ENCODE measurements around the gene ZNF780B. TPM values are rescaled to one million over a fixed set of nuclear protein-coding genes. Genes with fewer than 3 reads are reported as not detected.

ZNF780B gene
- total and polyA plus RNA-seq, 2 experiments from 2014 or later = 3.3 to 5.1 TPM

DNA sequence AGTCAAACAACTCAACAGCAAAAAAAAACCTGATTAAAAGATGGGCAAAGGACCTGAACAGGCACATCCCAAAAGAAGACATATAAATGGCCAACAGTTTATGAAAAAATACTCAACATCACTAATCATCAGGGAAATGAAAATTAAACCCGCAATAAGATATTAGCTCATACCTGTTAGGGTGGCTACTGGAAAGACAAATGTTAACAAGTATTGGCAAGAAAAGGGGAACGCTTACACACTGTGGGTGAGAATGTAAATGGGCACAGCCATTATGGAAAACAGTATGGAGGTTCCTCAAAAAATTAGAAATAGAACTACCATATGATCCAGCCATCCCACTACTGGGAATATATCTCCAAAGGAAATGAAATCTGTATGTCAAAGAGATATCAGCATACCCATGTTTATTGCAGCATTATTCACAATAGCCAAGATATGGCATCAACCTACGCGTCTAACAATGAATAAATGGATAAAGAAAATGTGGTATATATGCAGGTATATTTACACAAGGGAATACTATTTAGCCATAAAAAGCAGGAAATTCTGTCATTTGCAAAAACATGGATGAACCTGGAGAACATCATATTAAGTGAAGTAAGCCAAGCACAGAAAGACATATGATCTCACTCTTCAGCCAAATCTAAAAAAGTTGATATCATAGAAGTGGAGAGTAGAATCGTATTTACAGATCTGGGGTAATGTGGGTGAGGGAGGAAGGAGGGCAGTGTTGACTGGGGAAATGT, 32.4 kb upstream of the ZNF780B start:
- WGBS, 2 experiments (ENCODE audit: low coverage in 1 of 2, low lambda C conversion rate in 2 of 2, missing lambda C conversion rate in 2 of 2) = 96 to 100% methylated on average over 5 of the region's 5 CpGs
- Histone ChIP-seq H3K4me2 (ENCODE audit: unreplicated experiment) (no peak overlapping the region), H3K27ac (no peak overlapping the region), H3K9ac (no peak overlapping the region), H3K79me2 (ENCODE audit: insufficient read depth) (peaks cover 59% of the 10 kb centered on the region), H3K4me1 (ENCODE audit: insufficient read depth) (peaks cover 10% of the 10 kb centered on the region; the same call in 1 of the 2 replicates), H3F3A (ENCODE audit: insufficient read depth) (no peaks in the 10 kb centered on the region), H2AFZ (no peak overlapping the region), H3K9me3 (ENCODE audit: low read depth) (no peaks in the 10 kb centered on the region), H3K4me3 (no peak overlapping the region), H4K20me1 (ENCODE audit: insufficient read depth) (no peaks in the 10 kb centered on the region), H3K27me3 (replicated peaks; ENCODE audit: insufficient read depth) (no peaks in the 10 kb centered on the region), H3K36me3 (ENCODE audit: low read depth) (no peaks in the 10 kb centered on the region), H3K9me2 (ENCODE audit: insufficient read depth) (no peaks in the 10 kb centered on the region)
- no peak for DNase-seq
- in situ Hi-C loops (cut with MboI) = no loop called here
- TF ChIP-seq EZH2phosphoT487 (IDR thresholded peaks at IDR 0.05; ENCODE audit: insufficient read depth, low read depth) (no peak), EZH2 (IDR thresholded peaks at IDR 0.05; ENCODE audit: insufficient read depth, poor library complexity, severe bottlenecking) (no peak)

DNA sequence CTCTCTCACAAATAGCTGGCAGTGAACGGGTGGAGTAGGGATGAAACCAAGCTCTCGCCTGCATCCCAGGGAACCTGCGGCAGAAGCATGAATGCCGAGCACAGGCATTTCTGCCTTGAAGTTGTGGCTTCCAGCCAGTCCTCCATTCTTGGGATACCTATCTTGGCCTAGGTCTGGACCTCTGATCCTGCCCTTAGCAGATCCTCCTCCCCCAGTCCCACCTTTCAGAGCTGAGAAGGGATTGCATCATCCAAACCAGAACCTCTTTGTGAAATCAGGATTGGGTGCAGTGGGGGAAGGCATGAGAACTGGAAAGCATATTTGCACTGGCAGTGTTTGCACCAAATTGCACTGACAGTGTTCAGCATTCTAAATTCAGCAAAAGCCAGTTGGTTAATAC, 28.9 kb upstream of the ZNF780B start:
- peaks cover 20% of the 10 kb centered on the region; the same call in 1 of the 2 replicates for H3K36me3 ChIP-seq (ENCODE audit: low read depth)
- in situ Hi-C loops (cut with MboI) = no loop called here
- no peak overlapping the region for H3K4me2 ChIP-seq (ENCODE audit: unreplicated experiment)
- H4K20me1 ChIP-seq (ENCODE audit: insufficient read depth) = no peaks in the 10 kb centered on the region
- TF ChIP-seq EZH2 (IDR thresholded peaks at IDR 0.05; ENCODE audit: insufficient read depth, poor library complexity, severe bottlenecking) = no peak
- no peak for TF ChIP-seq EZH2phosphoT487 (IDR thresholded peaks at IDR 0.05; ENCODE audit: insufficient read depth, low read depth)
- no peak overlapping the region for H2AFZ ChIP-seq
- no peak overlapping the region for H3K27ac ChIP-seq
- no peaks in the 10 kb centered on the region for H3F3A ChIP-seq (ENCODE audit: insufficient read depth)
- no peaks in the 10 kb centered on the region for H3K9me3 ChIP-seq (ENCODE audit: low read depth)
- H3K9me2 ChIP-seq (ENCODE audit: insufficient read depth) = no peaks in the 10 kb centered on the region
- no peak overlapping the region for H3K4me3 ChIP-seq
- 95 to 97% methylated on average over 4 of the region's 4 CpGs for WGBS, 2 experiments (ENCODE audit: low coverage in 1 of 2, low lambda C conversion rate in 2 of 2, missing lambda C conversion rate in 2 of 2)
- no peak overlapping the region for H3K9ac ChIP-seq
- peaks cover 51% of the 10 kb centered on the region for H3K79me2 ChIP-seq (ENCODE audit: insufficient read depth)
- H3K4me1 ChIP-seq (ENCODE audit: insufficient read depth) = peaks cover 9% of the 10 kb centered on the region; the same call in 1 of the 2 replicates
- DNase-seq = no peak
- no peaks in the 10 kb centered on the region for H3K27me3 ChIP-seq (replicated peaks; ENCODE audit: insufficient read depth)

DNA sequence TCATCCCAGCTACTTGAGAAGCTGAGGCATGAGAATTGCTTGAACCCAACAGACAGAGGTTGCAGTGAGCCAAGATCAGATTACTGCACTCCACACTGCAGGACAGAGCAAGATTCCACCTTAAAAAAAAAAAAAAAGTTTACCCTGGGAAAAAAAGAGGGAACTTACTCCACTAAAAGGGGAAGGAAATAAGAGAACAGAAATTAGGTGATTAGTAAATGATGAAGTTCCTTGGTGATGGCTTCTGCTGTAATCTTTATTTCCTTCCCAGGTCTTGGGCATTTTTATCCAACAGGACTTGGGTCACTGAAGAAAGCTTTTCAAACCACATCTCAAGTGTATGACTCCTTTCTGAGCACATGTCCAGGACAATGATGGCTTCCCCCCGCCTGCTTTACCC, 25.4 kb upstream of the ZNF780B start:
- Histone ChIP-seq H3K4me1 (ENCODE audit: insufficient read depth) (no peaks in the 10 kb centered on the region), H3K36me3 (ENCODE audit: low read depth) (peaks cover 44% of the 10 kb centered on the region), H3K9me3 (ENCODE audit: low read depth) (no peaks in the 10 kb centered on the region), H3K9me2 (ENCODE audit: insufficient read depth) (no peaks in the 10 kb centered on the region), H3K4me2 (ENCODE audit: unreplicated experiment) (no peak overlapping the region), H3K27me3 (replicated peaks; ENCODE audit: insufficient read depth) (no peaks in the 10 kb centered on the region), H3K79me2 (ENCODE audit: insufficient read depth) (peaks cover 21% of the 10 kb centered on the region), H3K27ac (no peak overlapping the region), H3K9ac (no peak overlapping the region), H2AFZ (no peak overlapping the region), H4K20me1 (ENCODE audit: insufficient read depth) (no peaks in the 10 kb centered on the region), H3F3A (ENCODE audit: insufficient read depth) (no peaks in the 10 kb centered on the region), H3K4me3 (no peak overlapping the region)
- DNase-seq = no peak
- TF ChIP-seq EZH2 (IDR thresholded peaks at IDR 0.05; ENCODE audit: insufficient read depth, poor library complexity, severe bottlenecking) = no peak
- no peak for TF ChIP-seq EZH2phosphoT487 (IDR thresholded peaks at IDR 0.05; ENCODE audit: insufficient read depth, low read depth)
- in situ Hi-C loops (cut with MboI) = no loop called here
- 93 to 100% methylated on average over 1 of the region's 1 CpG for WGBS, 2 experiments (ENCODE audit: low coverage in 1 of 2, low lambda C conversion rate in 2 of 2, missing lambda C conversion rate in 2 of 2)

DNA sequence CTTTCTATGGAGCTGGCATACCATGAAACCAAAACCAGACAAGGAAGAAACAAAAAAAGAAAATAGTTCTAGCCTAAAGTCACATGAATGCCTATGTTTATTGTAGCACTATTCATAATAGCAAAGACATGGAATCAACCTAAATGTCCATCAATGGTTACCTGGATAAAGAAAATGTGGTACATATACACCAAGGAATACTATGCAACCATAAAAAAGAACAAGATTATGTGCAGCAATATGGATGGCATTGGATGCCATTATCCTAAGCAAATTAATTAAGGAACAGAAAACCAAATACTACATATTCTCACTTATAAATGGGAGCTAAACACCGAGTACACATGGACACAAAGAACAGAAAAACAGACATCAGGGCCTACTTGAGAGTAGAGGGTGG, 24.3 kb upstream of the ZNF780B start:
- Histone ChIP-seq H3K4me1 (ENCODE audit: insufficient read depth) (no peaks in the 10 kb centered on the region), H3K9ac (no peak overlapping the region), H3K4me2 (ENCODE audit: unreplicated experiment) (no peak overlapping the region), H3K27ac (no peak overlapping the region), H3K9me3 (ENCODE audit: low read depth) (no peaks in the 10 kb centered on the region), H3K36me3 (ENCODE audit: low read depth) (peaks cover 55% of the 10 kb centered on the region), H3F3A (ENCODE audit: insufficient read depth) (no peaks in the 10 kb centered on the region), H3K27me3 (replicated peaks; ENCODE audit: insufficient read depth) (no peaks in the 10 kb centered on the region), H2AFZ (no peak overlapping the region), H3K4me3 (no peak overlapping the region), H4K20me1 (ENCODE audit: insufficient read depth) (no peaks in the 10 kb centered on the region), H3K79me2 (ENCODE audit: insufficient read depth) (peaks cover 11% of the 10 kb centered on the region), H3K9me2 (ENCODE audit: insufficient read depth) (no peaks in the 10 kb centered on the region)
- in situ Hi-C loops (cut with MboI) = no loop called here
- WGBS, 2 experiments (ENCODE audit: low coverage in 1 of 2, low lambda C conversion rate in 2 of 2, missing lambda C conversion rate in 2 of 2) = 100% methylated on average over 1 of the region's 1 CpG
- TF ChIP-seq EZH2phosphoT487 (IDR thresholded peaks at IDR 0.05; ENCODE audit: insufficient read depth, low read depth) (no peak), EZH2 (IDR thresholded peaks at IDR 0.05; ENCODE audit: insufficient read depth, poor library complexity, severe bottlenecking) (no peak)
- no peak for DNase-seq

All from GM23248 (cell line).